ENCODE data around the gene KIAA1755.

KIAA1755 gene

DNA sequence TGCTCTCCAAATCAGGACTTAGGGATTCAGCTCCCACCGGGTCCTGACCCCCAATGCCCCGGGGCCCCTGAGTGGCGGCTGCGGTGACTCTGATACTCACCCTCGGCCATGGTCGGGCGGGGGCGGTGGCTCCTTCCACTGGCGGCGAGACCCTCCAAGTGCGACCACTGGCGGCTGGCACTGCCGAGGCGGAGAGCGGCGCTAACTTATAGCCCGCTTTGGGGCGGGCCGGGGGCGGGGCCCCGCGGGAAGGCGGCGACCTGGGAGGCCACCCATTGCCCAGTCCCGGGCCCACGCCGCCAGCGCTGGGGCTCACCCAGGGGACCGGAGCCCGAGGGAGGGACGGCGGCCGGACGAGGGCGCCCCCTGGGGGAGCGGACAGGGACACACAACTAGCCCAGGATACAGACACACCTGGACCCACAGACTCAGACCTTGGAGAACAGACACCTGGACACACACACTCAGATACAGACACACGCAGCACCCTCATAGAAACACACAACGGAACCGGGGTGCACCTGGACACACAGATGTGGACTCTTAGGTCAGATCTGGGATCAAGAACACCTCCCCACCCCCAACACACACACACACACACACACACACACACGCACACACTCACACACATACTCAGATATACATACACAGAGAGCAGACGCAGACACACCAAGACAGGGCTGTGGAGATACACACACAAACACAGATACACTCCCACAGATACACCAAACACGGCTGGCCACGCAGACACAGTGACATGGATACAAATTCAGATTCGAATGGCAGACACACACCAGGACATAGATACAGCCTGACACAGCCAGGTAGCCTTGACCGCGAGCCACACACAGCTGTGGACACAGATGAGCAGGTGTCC, 95.2 kb downstream of the KIAA1755 start, which contains the start of gene TGM2:
Gene TGM2 (minus strand): TSS at position 182 of the 877 bp plus-strand sequence. CDS start 72 bp downstream, at position 110.
- Histone ChIP-seq H3K27ac (ENCODE audit: low read length) (no peak within 1 kb of the TSS), H3K36me3 (ENCODE audit: control insufficient read depth in 1 of 2, insufficient read depth in 2 of 2, low read length in 2 of 2) (no peaks in the 10 kb centered on the region), H3K4me3 (ENCODE audit: low read depth in 1 of 2, low read length in 2 of 2) (peak within 1 kb of the TSS; percentile 57 to 67), H3K4me1 (ENCODE audit: control insufficient read depth in 1 of 2, insufficient read depth in 2 of 2, low read length in 2 of 2) (peaks cover 3 to 28% of the 10 kb centered on the region in 2 donors), H3K27me3 (ENCODE audit: low read depth, low read length) (no peaks in the 10 kb centered on the region), H3K9me3 (ENCODE audit: control insufficient read depth in 1 of 2, low read length in 2 of 2) (no peaks in the 10 kb centered on the region)

DNA sequence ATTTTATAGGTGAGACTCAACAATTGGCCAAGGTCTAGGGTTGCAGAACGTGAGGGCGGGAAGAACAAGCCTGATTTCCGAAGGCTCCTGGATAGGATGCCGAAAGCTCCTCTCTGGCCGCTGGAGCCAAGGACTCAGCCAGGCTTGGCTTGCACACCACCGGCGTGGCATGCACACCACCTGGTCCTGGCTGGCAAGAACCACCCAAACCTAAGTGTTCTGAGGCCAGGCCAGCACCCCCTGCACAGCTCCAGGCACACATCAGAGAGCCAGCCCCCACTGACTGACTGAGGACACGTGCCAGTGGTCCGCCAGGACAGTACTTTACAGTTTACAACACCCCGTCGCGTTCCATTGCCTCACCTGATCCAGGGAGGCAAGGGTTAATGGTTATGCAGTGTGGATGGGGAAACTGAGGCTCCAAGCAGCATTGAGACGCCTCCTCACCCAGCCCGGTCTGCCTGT, 95.9 kb downstream of the KIAA1755 start:
- H3K36me3 ChIP-seq (ENCODE audit: control insufficient read depth in 1 of 2, insufficient read depth in 2 of 2, low read length in 2 of 2), result no peaks in the 10 kb centered on the region
- H3K4me1 ChIP-seq (ENCODE audit: control insufficient read depth in 1 of 2, insufficient read depth in 2 of 2, low read length in 2 of 2), result peaks cover 3 to 32% of the 10 kb centered on the region in 2 donors
- H3K27ac ChIP-seq (ENCODE audit: low read length), result no peak overlapping the region
- H3K9me3 ChIP-seq (ENCODE audit: control insufficient read depth in 1 of 2, low read length in 2 of 2), result no peaks in the 10 kb centered on the region
- peak overlapping the region; percentile 57 to 67 for H3K4me3 ChIP-seq (ENCODE audit: low read depth in 1 of 2, low read length in 2 of 2)
- no peaks in the 10 kb centered on the region for H3K27me3 ChIP-seq (ENCODE audit: low read depth, low read length)

DNA sequence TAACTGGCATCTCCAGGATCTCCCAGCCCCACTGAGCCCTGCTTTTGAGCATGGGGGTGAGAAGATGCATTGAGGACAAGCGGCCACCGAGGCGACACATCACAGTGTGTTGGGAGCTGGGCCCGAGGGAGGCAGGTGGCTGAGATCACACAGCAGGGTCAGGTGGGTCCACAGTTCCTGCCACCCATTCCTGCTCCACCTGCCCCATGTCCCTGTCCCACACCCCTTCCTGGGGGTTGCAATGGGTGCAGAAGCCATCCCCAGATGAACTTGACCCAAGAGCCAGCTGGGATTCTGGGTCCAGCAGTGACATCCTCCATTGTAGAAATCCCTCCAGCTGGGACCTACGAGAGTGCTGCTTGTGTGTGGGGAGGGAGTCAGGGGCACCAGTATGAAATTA, 96.5 kb downstream of the KIAA1755 start:
- H3K27ac ChIP-seq (ENCODE audit: low read length), result no peak overlapping the region

DNA sequence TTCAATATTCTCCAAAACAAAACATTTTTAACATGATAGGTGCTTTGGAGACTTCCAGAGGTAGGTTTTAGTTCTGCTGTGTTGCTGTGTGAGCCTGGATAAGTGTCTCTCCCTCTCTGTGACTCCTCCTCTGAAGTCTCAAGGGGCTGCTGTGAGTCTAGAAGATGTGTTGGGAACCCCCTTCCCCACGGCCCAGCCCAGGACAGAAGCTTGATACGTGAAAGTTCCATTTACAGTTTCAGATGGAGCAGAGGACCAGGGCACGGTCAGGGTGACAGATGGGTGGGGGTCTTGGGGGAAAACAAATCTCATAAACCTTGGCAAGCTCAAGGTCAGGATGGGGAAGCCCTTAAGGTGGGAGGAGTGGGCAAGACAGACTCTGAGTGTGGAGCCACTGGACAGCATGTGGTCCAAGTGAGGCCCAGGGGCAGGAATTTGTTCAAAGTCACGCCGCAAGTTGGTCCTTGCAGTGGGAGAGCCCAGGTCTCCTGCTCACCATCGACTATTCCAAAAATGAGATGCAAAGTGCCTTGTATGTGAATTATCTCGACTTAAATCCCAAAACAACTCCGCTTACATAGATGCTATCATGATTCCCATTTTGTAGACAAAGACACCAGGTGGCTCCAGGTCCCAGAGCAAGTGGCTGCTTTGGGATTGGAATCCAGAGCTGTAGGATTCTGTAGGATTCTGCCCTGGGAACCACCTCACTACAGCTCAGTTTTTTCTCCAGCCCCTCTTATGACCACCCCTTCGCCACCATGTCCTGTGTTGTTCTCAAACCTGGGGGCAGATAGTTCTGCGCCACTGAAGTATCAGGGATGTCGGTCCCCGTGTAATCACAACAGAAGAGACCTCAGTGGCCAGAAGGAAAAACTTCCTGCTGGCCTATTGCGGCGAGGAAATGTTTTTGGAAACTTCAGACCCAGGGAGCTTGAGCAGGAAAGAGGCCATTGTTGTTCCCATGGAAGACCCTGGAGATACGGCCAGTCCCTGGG, 97.4 kb downstream of the KIAA1755 start:
- Histone ChIP-seq H3K27ac (ENCODE audit: low read length) (no peak overlapping the region), H3K27me3 (ENCODE audit: low read depth, low read length) (no peaks in the 10 kb centered on the region), H3K36me3 (ENCODE audit: control insufficient read depth in 1 of 2, insufficient read depth in 2 of 2, low read length in 2 of 2) (no peaks in the 10 kb centered on the region), H3K4me3 (ENCODE audit: low read depth in 1 of 2, low read length in 2 of 2) (peak overlapping the region in 1 of 2 donors; percentile 67), H3K9me3 (ENCODE audit: control insufficient read depth in 1 of 2, low read length in 2 of 2) (no peaks in the 10 kb centered on the region), H3K4me1 (ENCODE audit: control insufficient read depth in 1 of 2, insufficient read depth in 2 of 2, low read length in 2 of 2) (peaks cover 3 to 29% of the 10 kb centered on the region in 2 donors)

More for the DNA sequence above, 96.5 kb downstream of the KIAA1755 start:
- Histone ChIP-seq H3K36me3 (ENCODE audit: control insufficient read depth in 1 of 2, insufficient read depth in 2 of 2, low read length in 2 of 2) (no peaks in the 10 kb centered on the region), H3K27me3 (ENCODE audit: low read depth, low read length) (no peaks in the 10 kb centered on the region), H3K9me3 (ENCODE audit: control insufficient read depth in 1 of 2, low read length in 2 of 2) (no peaks in the 10 kb centered on the region), H3K4me1 (ENCODE audit: control insufficient read depth in 1 of 2, insufficient read depth in 2 of 2, low read length in 2 of 2) (peaks cover 3 to 32% of the 10 kb centered on the region in 2 donors), H3K4me3 (ENCODE audit: low read depth in 1 of 2, low read length in 2 of 2) (peak overlapping the region; percentile 57 to 67)

DNA sequence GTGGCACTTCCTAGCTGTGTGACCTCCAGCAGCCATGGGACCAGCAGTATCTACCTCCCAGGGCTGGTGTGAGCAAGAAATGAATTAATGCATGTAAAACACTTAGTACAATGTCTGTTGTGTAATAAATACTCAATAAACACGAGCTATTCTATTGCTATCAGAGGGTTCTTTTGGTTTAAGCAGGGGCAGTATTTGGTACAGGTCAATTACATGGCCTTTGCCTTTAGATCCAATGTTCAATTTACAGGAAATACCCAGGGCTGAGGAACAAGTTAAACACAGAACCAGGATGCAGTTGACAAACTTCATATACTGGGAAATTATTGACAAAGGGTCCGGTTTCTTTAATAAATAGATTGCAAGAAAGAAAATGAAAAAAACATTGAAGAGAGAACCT, 98.4 kb downstream of the KIAA1755 start:
- H3K4me1 ChIP-seq (ENCODE audit: control insufficient read depth in 1 of 2, insufficient read depth in 2 of 2, low read length in 2 of 2), result peaks cover 0 to 27% of the 10 kb centered on the region in 2 donors

DNA sequence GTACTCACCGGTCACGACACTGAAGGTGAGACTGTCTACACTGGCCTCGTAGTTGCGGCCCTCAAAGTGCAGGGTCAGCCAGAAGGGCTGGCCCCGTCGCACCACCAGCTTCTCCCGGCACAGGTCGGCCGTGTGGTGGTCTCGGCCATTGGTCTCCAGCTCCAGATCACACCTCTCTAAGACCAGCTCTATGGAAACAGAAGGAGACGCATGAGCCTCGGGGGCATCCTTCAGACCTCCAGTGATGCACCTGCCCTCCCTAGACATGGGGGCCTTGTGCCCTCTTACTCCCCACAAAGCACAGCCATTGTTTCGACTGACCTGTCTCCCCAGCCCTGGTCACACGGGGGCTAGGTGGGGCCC, 99.1 kb downstream of the KIAA1755 start:
- H3K4me3 ChIP-seq (ENCODE audit: low read depth in 1 of 2, low read length in 2 of 2), result no peak overlapping the region

More for the DNA sequence above, 98.4 kb downstream of the KIAA1755 start:
- Histone ChIP-seq H3K36me3 (ENCODE audit: control insufficient read depth in 1 of 2, insufficient read depth in 2 of 2, low read length in 2 of 2) (no peaks in the 10 kb centered on the region), H3K9me3 (ENCODE audit: control insufficient read depth in 1 of 2, low read length in 2 of 2) (no peaks in the 10 kb centered on the region), H3K27ac (ENCODE audit: low read length) (no peak overlapping the region), H3K4me3 (ENCODE audit: low read depth in 1 of 2, low read length in 2 of 2) (no peak overlapping the region), H3K27me3 (ENCODE audit: low read depth, low read length) (no peaks in the 10 kb centered on the region)

More for the DNA sequence above, 99.1 kb downstream of the KIAA1755 start:
- no peaks in the 10 kb centered on the region for H3K9me3 ChIP-seq (ENCODE audit: control insufficient read depth in 1 of 2, low read length in 2 of 2)
- H3K4me1 ChIP-seq (ENCODE audit: control insufficient read depth in 1 of 2, insufficient read depth in 2 of 2, low read length in 2 of 2), result peaks cover 0 to 27% of the 10 kb centered on the region in 2 donors
- H3K27me3 ChIP-seq (ENCODE audit: low read depth, low read length), result no peaks in the 10 kb centered on the region
- H3K36me3 ChIP-seq (ENCODE audit: control insufficient read depth in 1 of 2, insufficient read depth in 2 of 2, low read length in 2 of 2), result no peaks in the 10 kb centered on the region
- no peak overlapping the region for H3K27ac ChIP-seq (ENCODE audit: low read length)

All from muscle layer of duodenum (tissue), 2 donors.